K562 (cell line): ENCODE data around the gene POLR3GL. TPM values are rescaled to one million over a fixed set of nuclear protein-coding genes. Genes with fewer than 3 reads are reported as not detected.
A peak's percentile ranks its signal among the peaks of the same experiment; 100 is the strongest.

Experiments
- ATAC-seq: fragments of 200-7000 bp; cut with Tn5 transposase; 3 replicates; pipeline ENCODE4 v1.9.1; 2020; ENCODE audit warnings: moderate library complexity
- BruUV-seq: library from RNA; stranded (reverse); fragments of 400-500 nt; replicated peaks from 2 replicates; lab custom pipeline; 2021; lab: Mats Ljungman, UMichigan
- CTCF ChIA-PET: fragments of 300-600 bp; formaldehyde crosslinking; extraction: SDS; loops from one replicate; lab custom pipeline; 2021; ENCODE audit warnings: low intra/inter-chr PET ratio; lab: Yijun Ruan, JAX
- POLR2A ChIA-PET: fragments of 300-600, 350-650 bp; sonication (Branson Sonifier 250); formaldehyde crosslinking; extraction: SDS; loops from one replicate; lab custom pipeline; 2021; ENCODE audit warnings: antibody characterized with exemption, inconsistent platforms; lab: Yijun Ruan, JAX
- DNase-seq, 4 experiments: peaks; one replicate each; pipeline versions ENCODE4 v3.0.0 to v3.0.0-alpha.2; 2011 to 2018; ENCODE audit warnings: low spot score in 3 of 4, mixed read lengths in 3 of 4; ENCODE audit errors: extremely low read depth in 1 of 4
- FAIRE-seq: peaks from 2 replicates; lab custom pipeline; 2011; peaks lifted over from hg19 to GRCh38; lab: Jason Lieb, UNC
- H2AFZ ChIP-seq: 2 replicates; pipeline ENCODE4 v1.6.0; 2011; ENCODE audit warnings: low read depth, low read length, control low read depth, inconsistent platforms
- H3K27ac ChIP-seq: fragments of 200-600 bp; 3 replicates; pipeline ENCODE4 v1.8.0; 2011; ENCODE audit warnings: low read depth, mild to moderate bottlenecking, control low read depth, inconsistent platforms, low read length, moderate library complexity, mixed read lengths; ENCODE audit errors: extremely low read depth
- H3K27me3 ChIP-seq, 2 experiments: fragments of 300-600 bp in 1 of 2; 2 replicates in 1 of 2; 3 replicates in 1 of 2; pipeline versions ENCODE4 v1.6.0 to v1.8.0; 2011; ENCODE audit warnings: inconsistent platforms in 2 of 2, low read length in 2 of 2, mild to moderate bottlenecking in 1 of 2, mixed read lengths in 1 of 2, moderate library complexity in 1 of 2; ENCODE audit not compliant: control insufficient read depth in 2 of 2, insufficient read depth in 2 of 2
- H3K36me3 ChIP-seq: fragments of 300-600 bp; 3 replicates; pipeline ENCODE4 v1.8.0; 2011; ENCODE audit warnings: mild to moderate bottlenecking, low read length, inconsistent platforms; ENCODE audit not compliant: control insufficient read depth, insufficient read depth
- H3K4me1 ChIP-seq, 2 experiments: fragments of 200-600 bp in 1 of 2; replicated peaks in 1 of 2; 2 replicates in 1 of 2; 3 replicates in 1 of 2; pipeline versions ENCODE4 v1.5.1 to v1.8.0; 2011; ENCODE audit warnings: inconsistent platforms in 2 of 2, low read length in 2 of 2, mild to moderate bottlenecking in 1 of 2, mixed read lengths in 1 of 2, moderate library complexity in 1 of 2; ENCODE audit not compliant: control insufficient read depth in 2 of 2, insufficient read depth in 2 of 2
- H3K4me2 ChIP-seq: 2 replicates; pipeline ENCODE4 v1.6.1; 2011; ENCODE audit warnings: low read length, control low read depth, inconsistent platforms, mixed read lengths; ENCODE audit not compliant: insufficient read depth
- H3K4me3 ChIP-seq: fragments of 200-600 bp; sonication (generic), shearing (Covaris generic); 2 replicates; pipeline ENCODE4 v1.5.1; 2016; ENCODE audit warnings: control low read depth, inconsistent platforms
- H3K79me2 ChIP-seq: fragments of 200-600 bp; 3 replicates; pipeline ENCODE4 v1.8.0; 2011; ENCODE audit warnings: low read length, inconsistent platforms; ENCODE audit not compliant: control insufficient read depth, insufficient read depth
- H3K9ac ChIP-seq, 2 experiments: 2 replicates each; pipeline versions ENCODE4 v1.6.0 to v1.6.1; 2011; ENCODE audit warnings: low read depth in 2 of 2, low read length in 2 of 2, control low read depth in 1 of 2, inconsistent platforms in 1 of 2, mild to moderate bottlenecking in 1 of 2, mixed read lengths in 1 of 2; ENCODE audit not compliant: insufficient read depth in 1 of 2
- H3K9me1 ChIP-seq: one replicate; pipeline ENCODE4 v1.6.0; 2011; ENCODE audit warnings: inconsistent platforms, mild to moderate bottlenecking, low read length, moderate library complexity; ENCODE audit not compliant: control insufficient read depth, insufficient read depth
- H3K9me3 ChIP-seq: replicated peaks from 2 replicates; pipeline ENCODE4 v1.5.1; 2011; ENCODE audit warnings: low read depth, low read length, inconsistent platforms; ENCODE audit not compliant: control insufficient read depth, insufficient read depth
- H4K20me1 ChIP-seq: replicated peaks from 2 replicates; pipeline ENCODE4 v1.6.1; 2011; ENCODE audit warnings: low read length, inconsistent platforms, mixed read lengths; ENCODE audit not compliant: control insufficient read depth, insufficient read depth
- CHD2 ChIP-seq: IDR thresholded peaks from 2 replicates; pipeline ENCODE4 v1.6.1; 2011; ENCODE audit warnings: low read depth, low read length
- ERF ChIP-seq: fragments of 450-650 bp; formaldehyde crosslinking; IDR thresholded peaks from 2 replicates; pipeline ENCODE4 v1.4.0; 2020; ENCODE audit warnings: mild to moderate bottlenecking, mixed read lengths
- FIP1L1 ChIP-seq: fragments of 200-400 bp; formaldehyde crosslinking; IDR thresholded peaks from 2 replicates; pipeline ENCODE4 v1.6.1; 2018; ENCODE audit warnings: mild to moderate bottlenecking, low read depth, low read length; ENCODE audit not compliant: poor library complexity, severe bottlenecking
- GABPA ChIP-seq: fragments of 200-800 bp; sonication (Bioruptor generic); conservative IDR thresholded peaks from 2 replicates; pipeline ENCODE4 v1.6.1; 2016; ENCODE audit warnings: low read depth, missing genetic modification characterization, missing compliant biosample characterization
- GATAD2B ChIP-seq: fragments of 450-650 bp; IDR thresholded peaks from 2 replicates; pipeline ENCODE4 v1.6.1; 2017; ENCODE audit warnings: mild to moderate bottlenecking, borderline replicate concordance
- HDAC2 ChIP-seq: fragments of 450-650 bp; IDR thresholded peaks from 2 replicates; pipeline ENCODE4 v1.6.1; 2016; ENCODE audit warnings: mild to moderate bottlenecking
- HNRNPLL ChIP-seq: fragments of 200-400 bp; formaldehyde crosslinking; IDR thresholded peaks from 2 replicates; pipeline ENCODE4 v1.6.1; 2017; ENCODE audit warnings: low read length, low read depth, mild to moderate bottlenecking; ENCODE audit not compliant: poor library complexity, severe bottlenecking
- MXI1 ChIP-seq: IDR thresholded peaks from 2 replicates; pipeline ENCODE4 v1.6.1; 2011; ENCODE audit warnings: low read depth, mild to moderate bottlenecking, improper control_type of control experiment, low read length
- VEZF1 ChIP-seq: fragments of 200-800 bp; sonication (Bioruptor generic); IDR thresholded peaks from 2 replicates; pipeline ENCODE4 v1.6.1; 2017; ENCODE audit warnings: missing genetic modification characterization, missing compliant biosample characterization
- XRCC5 ChIP-seq: fragments of 200-400 bp; formaldehyde crosslinking; IDR thresholded peaks from 2 replicates; pipeline ENCODE4 v1.6.1; 2017; ENCODE audit warnings: low read depth, mild to moderate bottlenecking, low read length
- WGBS: fragments of 100-300 bp; shearing (Covaris generic); methylation state at CpG from one replicate; pipeline ENCODE4 v1.1.6; 2016; ENCODE audit warnings: low coverage, mixed read lengths; ENCODE audit not compliant: insufficient coverage; ENCODE audit errors: missing lambda C conversion rate; 5-methylcytosine and 5-hydroxymethylcytosine counted together
- in situ Hi-C: fragments of 300-500 bp; cut with MboI; formaldehyde crosslinking; loops from 4 replicates; pipeline ENCODE4 v1.15.0; 2018; ENCODE audit warnings: inconsistent platforms, mixed read lengths
- intact Hi-C: fragments of 100-400 bp; cut with micrococcal nuclease; formaldehyde crosslinking; loops from 2 replicates; pipeline ENCODE4 v1.14.2; 2022
- polyA plus RNA-seq, 8 experiments: library from polyadenylated mRNA; depleted of rRNA in 4 of 8; stranded (reverse) in 5 of 8; unstranded in 3 of 8; fragments of >200 nt; fragmentation: Nextera tagmentation in 2 of 8; fragmentation: Illumina TruSeq in 1 of 8; extraction: Ambion mirVana in 2 of 8; extraction: Trizol in 1 of 8; gene quantifications; 2 replicates each; pipeline versions ENCODE4 v1.2.1 to v1.2.3, GENCODE V29; 2011 to 2014; ENCODE audit warnings: inconsistent platforms in 1 of 8, missing spikeins in 1 of 8
- total RNA-seq, 7 experiments: library from RNA; depleted of rRNA in 6 of 7; stranded (reverse); fragments of >200 nt in 6 of 7; fragmentation: Illumina TruSeq in 2 of 7; extraction: Trizol in 2 of 7; gene quantifications; 2 replicates each; pipeline versions ENCODE4 v1.2.1 to v1.2.3, GENCODE V29; 2011 to 2021; ENCODE audit warnings: low replicate concordance in 1 of 7
- TF ChIP-seq, protein P1 (sequence below): fragments of 450-650 bp; IDR thresholded peaks from 2 replicates; pipeline ENCODE4 v1.6.1; 2016

POLR3GL gene
- total and polyA plus RNA-seq, 9 of the 15 experiments (the other 6 are each of a cell fraction or from before 2014, with no cell fraction given): 14.6 to 48.4 (median 38.2) TPM

DNA sequence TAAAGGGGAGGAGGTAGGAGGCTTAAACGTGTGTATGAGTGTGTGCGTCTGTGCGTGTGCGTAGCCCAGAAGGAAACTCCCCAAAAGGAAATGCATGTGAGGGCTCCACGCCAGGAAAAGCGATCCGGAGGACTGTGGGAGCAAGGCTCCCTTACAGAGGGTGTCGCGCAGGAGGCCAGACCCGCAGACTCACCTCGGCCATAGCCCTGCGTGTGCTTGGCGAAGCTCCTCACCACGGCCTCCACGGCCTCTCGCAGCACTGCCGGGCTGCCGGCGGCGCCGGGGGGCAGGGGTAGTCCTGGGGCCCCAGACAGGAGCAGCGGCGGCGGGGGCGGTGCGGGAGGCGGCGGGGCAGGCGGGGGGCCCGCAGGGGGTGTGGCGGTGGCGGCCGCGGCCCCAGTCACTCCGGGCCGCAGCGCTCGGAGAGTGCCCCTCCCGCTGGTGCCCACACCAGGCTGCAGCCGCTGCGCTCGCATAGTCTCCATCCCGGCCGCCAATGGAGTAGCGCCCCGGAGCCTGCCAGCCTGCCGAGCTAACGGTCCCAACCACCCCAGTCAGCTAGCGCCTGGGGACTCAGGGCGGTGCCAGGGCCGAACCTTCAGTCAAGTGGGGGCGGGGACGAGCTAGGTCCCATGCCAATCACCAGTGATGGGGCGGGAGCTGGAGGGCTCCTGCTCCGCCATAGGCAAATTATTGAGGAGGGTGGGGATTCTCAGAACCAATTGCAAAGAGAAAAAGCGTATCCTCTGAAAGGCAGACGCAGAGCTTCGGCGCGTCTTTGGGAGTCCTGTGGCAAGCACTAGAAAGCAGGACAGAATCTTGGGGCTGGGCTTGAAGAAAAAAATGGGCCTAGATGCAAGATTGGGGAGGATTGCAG lies 6.8 kb upstream of the POLR3GL start, which contains the start of gene LIX1L:
TSS of gene LIX1L (minus strand) at position 575 of the 877 bp plus-strand sequence. CDS start at position 485, 90 bp downstream.
- ChIA-PET CTCF (no interaction called here), POLR2A (interaction anchor here (0.6 to 2.7 kb wide), 17 partner anchors 8 to 110 kb away, joined by 3 to 18 read pairs (median 4); partner anchors contain the start of genes RBM8A and TXNIP)
- ATAC-seq: peak; percentile 97
- Histone ChIP-seq H4K20me1 (no peaks in the 10 kb centered on the region), H3K27ac (peak within 1 kb of the TSS; percentile 74), H3K36me3 (no peaks in the 10 kb centered on the region), H3K4me3 (peak within 1 kb of the TSS; percentile 79), H3K9ac (peak within 1 kb of the TSS; percentile 70 to 98), H3K4me1 (peaks cover 25 to 30% of the 10 kb centered on the region in 2 experiments; a peak in 4 of 5 replicates), H3K27me3 (no peaks in the 10 kb centered on the region; a peak in 1 of 5 replicates), H2AFZ (peak within 1 kb of the TSS; percentile 92), H3K79me2 (peaks cover 30% of the 10 kb centered on the region), H3K4me2 (peak within 1 kb of the TSS; percentile 91), H3K9me3 (no peaks in the 10 kb centered on the region), H3K9me1 (no peaks in the 10 kb centered on the region)
- in situ Hi-C loops: no loop called here
- intact Hi-C loops: loop anchor here (2.0 kb wide), 1 partner anchor 25 kb away; no protein-coding TSS in a partner anchor
- peak; percentile 87 to 97 (median 92) for DNase-seq
- FAIRE-seq: peak; percentile 96
- BruUV-seq: no TSS peak
- WGBS: 1% methylated on average over 39 of the region's 60 CpGs
- TF ChIP-seq GABPA (tag) (peak; percentile 32; the same call in 1 of the 2 replicates), MXI1 (0 out of 2 replicates have a peak, but pooled peaks have one; percentile 22), CHD2 (peak; percentile 57; the same call in 1 of the 2 replicates), ERF (CRISPR knock-in tag) (0 out of 2 replicates have a peak, but pooled peaks have one; percentile 16), HNRNPLL (peak; percentile 91), XRCC5 (peak; percentile 24; the same call in 1 of the 2 replicates), GATAD2B (0 out of 2 replicates have a peak, but pooled peaks have one; percentile 65), HDAC2 (0 out of 2 replicates have a peak, but pooled peaks have one; percentile 16), VEZF1 (CRISPR knock-in tag) (peak; percentile 87), FIP1L1 (no peak)
- TF ChIP-seq, protein P1, sequence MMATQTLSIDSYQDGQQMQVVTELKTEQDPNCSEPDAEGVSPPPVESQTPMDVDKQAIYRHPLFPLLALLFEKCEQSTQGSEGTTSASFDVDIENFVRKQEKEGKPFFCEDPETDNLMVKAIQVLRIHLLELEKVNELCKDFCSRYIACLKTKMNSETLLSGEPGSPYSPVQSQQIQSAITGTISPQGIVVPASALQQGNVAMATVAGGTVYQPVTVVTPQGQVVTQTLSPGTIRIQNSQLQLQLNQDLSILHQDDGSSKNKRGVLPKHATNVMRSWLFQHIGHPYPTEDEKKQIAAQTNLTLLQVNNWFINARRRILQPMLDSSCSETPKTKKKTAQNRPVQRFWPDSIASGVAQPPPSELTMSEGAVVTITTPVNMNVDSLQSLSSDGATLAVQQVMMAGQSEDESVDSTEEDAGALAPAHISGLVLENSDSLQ: peak; percentile 99
